K562 (cell line): Measurements from ENCODE around the gene LRP2. TPM values are rescaled to one million over a fixed set of nuclear protein-coding genes. Genes with fewer than 3 reads are reported as not detected.

Experiments
- ILF3 ChIP-seq: fragments of 450-650 bp; IDR thresholded peaks from 2 replicates; pipeline ENCODE4 v1.6.1; 2018; ENCODE audit warnings: antibody characterized with exemption, mild to moderate bottlenecking, moderate library complexity, borderline replicate concordance
- KHSRP ChIP-seq: fragments of 450-650 bp; IDR thresholded peaks from 2 replicates; pipeline ENCODE4 v1.6.1; 2017
- KLF16 ChIP-seq: IDR thresholded peaks from 2 replicates; pipeline ENCODE4 v1.6.1; 2016; ENCODE audit warnings: antibody characterized with exemption
- PTTG1 ChIP-seq: fragments of 450-650 bp; IDR thresholded peaks from 2 replicates; pipeline ENCODE4 v1.6.1; 2016; ENCODE audit warnings: low read depth, mild to moderate bottlenecking, missing genetic modification characterization, missing compliant biosample characterization
- ZBTB34 ChIP-seq: fragments of 250-450 bp; sonication (Bioruptor Pico); IDR thresholded peaks from 2 replicates; pipeline ENCODE4 v1.8.0; 2021; ENCODE audit warnings: mild to moderate bottlenecking, moderate library complexity
- ZNF644 ChIP-seq: fragments of 200-800 bp; sonication (Bioruptor generic); IDR thresholded peaks from 2 replicates; pipeline ENCODE4 v1.6.1; 2016; ENCODE audit warnings: low read depth, missing genetic modification characterization, missing compliant biosample characterization
- polyA plus RNA-seq, 8 experiments: library from polyadenylated mRNA; depleted of rRNA in 4 of 8; stranded (reverse) in 5 of 8; unstranded in 3 of 8; fragments of >200 nt; fragmentation: Nextera tagmentation in 2 of 8; fragmentation: Illumina TruSeq in 1 of 8; extraction: Ambion mirVana in 2 of 8; extraction: Trizol in 1 of 8; gene quantifications; 2 replicates each; pipeline versions ENCODE4 v1.2.1 to v1.2.3, GENCODE V29; 2011 to 2014; ENCODE audit warnings: inconsistent platforms in 1 of 8, missing spikeins in 1 of 8
- total RNA-seq, 7 experiments: library from RNA; depleted of rRNA in 6 of 7; stranded (reverse); fragments of >200 nt in 6 of 7; fragmentation: Illumina TruSeq in 2 of 7; extraction: Trizol in 2 of 7; gene quantifications; 2 replicates each; pipeline versions ENCODE4 v1.2.1 to v1.2.3, GENCODE V29; 2011 to 2021; ENCODE audit warnings: low replicate concordance in 1 of 7
- TF ChIP-seq, protein P1 (sequence below), 2 experiments: fragments of 450-650 bp; IDR thresholded peaks; 2 replicates each; pipeline ENCODE4 v1.6.1; 2016; ENCODE audit warnings: mild to moderate bottlenecking in 2 of 2, borderline replicate concordance in 1 of 2, low read depth in 1 of 2, moderate library complexity in 1 of 2

The LRP2 gene
- total and polyA plus RNA-seq, 9 of the 15 experiments (the other 6 are each of a cell fraction or from before 2014, with no cell fraction given) = 0.04 to 0.18 (median 0.11) TPM; not detected in 1

DNA sequence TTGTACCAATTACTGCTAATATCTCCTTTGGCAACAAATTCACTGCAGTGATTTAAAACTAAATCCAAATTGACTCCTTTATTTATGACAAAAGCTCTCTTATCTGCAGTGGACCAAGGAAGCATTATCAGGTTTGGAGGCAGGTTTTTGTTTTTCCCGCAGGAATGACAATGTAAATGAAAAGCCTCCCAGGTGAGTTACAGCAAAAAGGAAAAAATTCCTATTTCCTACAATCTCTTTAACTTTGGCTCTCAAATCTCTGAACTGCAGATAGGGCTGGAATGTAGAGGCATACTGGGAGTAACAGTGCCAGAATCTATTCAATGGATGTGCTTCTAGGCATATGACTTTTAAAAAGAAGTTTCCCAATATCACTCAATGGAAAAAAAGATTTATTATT, 28.9 kb upstream of the LRP2 start (continued):
- TF ChIP-seq, protein P1, sequence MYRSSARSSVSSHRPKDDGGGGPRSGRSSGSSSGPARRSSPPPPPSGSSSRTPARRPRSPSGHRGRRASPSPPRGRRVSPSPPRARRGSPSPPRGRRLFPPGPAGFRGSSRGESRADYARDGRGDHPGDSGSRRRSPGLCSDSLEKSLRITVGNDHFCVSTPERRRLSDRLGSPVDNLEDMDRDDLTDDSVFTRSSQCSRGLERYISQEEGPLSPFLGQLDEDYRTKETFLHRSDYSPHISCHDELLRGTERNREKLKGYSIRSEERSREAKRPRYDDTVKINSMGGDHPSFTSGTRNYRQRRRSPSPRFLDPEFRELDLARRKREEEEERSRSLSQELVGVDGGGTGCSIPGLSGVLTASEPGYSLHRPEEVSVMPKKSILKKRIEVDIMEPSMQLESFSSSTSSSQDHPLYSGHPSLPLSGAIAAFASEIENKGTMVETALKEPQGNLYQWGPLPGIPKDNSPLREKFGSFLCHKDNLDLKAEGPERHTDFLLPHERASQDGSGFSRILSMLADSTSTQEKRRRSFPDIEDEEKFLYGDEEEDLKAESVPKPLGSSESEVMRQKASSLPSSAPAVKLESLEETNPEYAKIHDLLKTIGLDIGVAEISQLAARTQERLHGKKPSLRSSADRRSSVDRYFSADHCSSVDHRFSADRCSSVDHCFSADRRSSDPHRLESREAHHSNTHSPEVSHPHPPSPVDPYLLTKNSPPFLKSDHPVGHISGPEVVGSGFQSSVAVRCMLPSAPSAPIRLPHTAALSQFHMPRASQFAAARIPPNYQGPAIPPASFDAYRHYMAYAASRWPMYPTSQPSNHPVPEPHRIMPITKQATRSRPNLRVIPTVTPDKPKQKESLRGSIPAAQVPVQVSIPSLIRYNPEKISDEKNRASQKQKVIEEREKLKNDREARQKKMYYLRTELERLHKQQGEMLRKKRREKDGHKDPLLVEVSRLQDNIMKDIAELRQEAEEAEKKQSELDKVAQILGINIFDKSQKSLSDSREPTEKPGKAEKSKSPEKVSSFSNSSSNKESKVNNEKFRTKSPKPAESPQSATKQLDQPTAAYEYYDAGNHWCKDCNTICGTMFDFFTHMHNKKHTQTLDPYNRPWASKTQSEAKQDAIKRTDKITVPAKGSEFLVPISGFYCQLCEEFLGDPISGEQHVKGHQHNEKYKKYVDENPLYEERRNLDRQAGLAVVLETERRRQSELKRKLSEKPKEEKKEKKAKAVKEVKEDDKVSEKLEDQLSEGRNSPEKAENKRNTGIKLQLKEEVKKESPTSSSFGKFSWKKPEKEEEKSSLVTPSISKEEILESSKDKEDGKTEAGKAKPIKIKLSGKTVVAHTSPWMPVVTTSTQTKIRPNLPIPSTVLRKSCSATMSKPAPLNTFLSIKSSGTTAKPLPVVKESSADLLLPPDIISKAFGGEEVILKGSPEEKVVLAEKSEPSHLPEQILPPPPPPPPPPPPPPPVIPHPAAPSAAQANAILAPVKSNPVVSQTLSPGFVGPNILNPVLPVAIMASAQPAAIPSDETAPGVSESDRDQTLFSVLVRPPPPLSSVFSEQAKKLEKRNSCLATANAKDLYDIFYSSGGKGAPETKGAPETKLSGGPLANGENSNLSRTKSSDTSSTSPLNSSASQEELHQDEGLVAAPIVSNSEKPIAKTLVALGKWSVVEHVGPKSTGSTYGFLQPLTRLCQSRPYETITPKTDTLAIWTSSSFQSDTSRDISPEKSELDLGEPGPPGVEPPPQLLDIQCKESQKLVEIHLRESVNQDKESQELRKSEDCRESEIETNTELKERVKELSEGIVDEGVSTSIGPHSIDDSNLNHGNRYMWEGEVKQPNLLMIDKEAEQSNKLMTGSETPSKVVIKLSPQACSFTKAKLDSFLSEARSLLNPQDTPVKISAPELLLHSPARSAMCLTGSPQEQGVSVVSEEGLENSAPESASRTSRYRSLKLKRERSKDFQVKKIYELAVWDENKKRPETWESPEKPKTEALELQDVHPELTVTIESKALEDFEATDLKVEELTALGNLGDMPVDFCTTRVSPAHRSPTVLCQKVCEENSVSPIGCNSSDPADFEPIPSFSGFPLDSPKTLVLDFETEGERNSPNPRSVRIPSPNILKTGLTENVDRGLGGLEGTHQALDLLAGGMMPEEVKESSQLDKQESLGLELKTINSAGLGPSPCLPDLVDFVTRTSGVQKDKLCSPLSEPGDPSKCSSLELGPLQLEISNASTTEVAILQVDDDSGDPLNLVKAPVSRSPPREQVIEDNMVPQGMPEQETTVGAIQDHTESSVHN (IDR thresholded peaks at IDR 0.05; ENCODE audit: borderline replicate concordance in 1 of 2, low read depth in 1 of 2) = no peak
- no peak for TF ChIP-seq KLF16
- no peak for TF ChIP-seq KHSRP
- TF ChIP-seq PTTG1 (tag) = no peak
- TF ChIP-seq ILF3 = no peak
- TF ChIP-seq ZNF644 (tag) = no peak
- no peak for TF ChIP-seq ZBTB34
